Nephron progenitor cell (in vitro differentiated cells): Measurements from ENCODE around the gene ANK2.
A peak's percentile ranks its signal among the peaks of the same experiment; 100 is the strongest.

Experiments used
- DNase-seq: peaks from one replicate; pipeline ENCODE4 v3.0.0; 2021
- H3K27ac Mint-ChIP-seq: 2 replicates; pipeline ENCODE4 v1.8.0; 2021; ENCODE audit warnings: mild to moderate bottlenecking, moderate library complexity, mixed read lengths
- H3K27me3 Mint-ChIP-seq: 2 replicates; pipeline ENCODE4 v1.8.0; 2021; ENCODE audit warnings: mild to moderate bottlenecking, low read depth, mixed read lengths; ENCODE audit not compliant: poor library complexity
- H3K36me3 Mint-ChIP-seq: 2 replicates; pipeline ENCODE4 v1.8.0; 2021; ENCODE audit warnings: low read depth, mixed read lengths
- H3K4me1 Mint-ChIP-seq: 2 replicates; pipeline ENCODE4 v1.8.0; 2021; ENCODE audit warnings: mixed read lengths
- H3K4me3 Mint-ChIP-seq: 2 replicates; pipeline ENCODE4 v1.8.0; 2021; ENCODE audit warnings: mild to moderate bottlenecking, moderate library complexity, mixed read lengths
- H3K9me3 Mint-ChIP-seq: 2 replicates; pipeline ENCODE4 v1.8.0; 2021; ENCODE audit warnings: mild to moderate bottlenecking, moderate library complexity, mixed read lengths
- CTCF ChIP-seq: fragments of 200-600 bp; sonication (generic); IDR thresholded peaks from 2 replicates; pipeline ENCODE4 v1.5.0; 2021; ENCODE audit warnings: antibody characterized with exemption

ANK2 gene

GRCh38 chr4:113378836-113379235 is 329.4 kb downstream of the ANK2 start:
- no peak for TF ChIP-seq CTCF
- Mint-ChIP-seq H3K27me3 (no peaks in the 10 kb centered on the region), H3K9me3 (no peaks in the 10 kb centered on the region), H3K36me3 (peaks cover 24% of the 10 kb centered on the region), H3K4me3 (no peak overlapping the region), H3K4me1 (no peaks in the 10 kb centered on the region), H3K27ac (no peak overlapping the region)
- no peak for DNase-seq

GRCh38 chr4:113382704-113383103 is 333.3 kb downstream of the ANK2 start:
- Mint-ChIP-seq H3K9me3 (peaks cover 4% of the 10 kb centered on the region), H3K27me3 (no peaks in the 10 kb centered on the region), H3K27ac (peak overlapping the region; percentile 14), H3K36me3 (peaks cover 13% of the 10 kb centered on the region), H3K4me1 (no peaks in the 10 kb centered on the region), H3K4me3 (no peak overlapping the region)
- TF ChIP-seq CTCF = no peak
- DNase-seq = no peak

GRCh38 chr4:113383111-113383785 is 333.8 kb downstream of the ANK2 start:
- Mint-ChIP-seq H3K36me3 (peaks cover 13% of the 10 kb centered on the region), H3K4me1 (no peaks in the 10 kb centered on the region), H3K4me3 (no peak overlapping the region), H3K27ac (no peak overlapping the region), H3K27me3 (no peaks in the 10 kb centered on the region), H3K9me3 (peaks cover 4% of the 10 kb centered on the region)
- DNase-seq = no peak
- TF ChIP-seq CTCF = no peak

GRCh38 chr4:113384600-113384999 is 335.1 kb downstream of the ANK2 start:
- no peaks in the 10 kb centered on the region for H3K27me3 Mint-ChIP-seq
- TF ChIP-seq CTCF = no peak
- no peak for DNase-seq
- H3K4me3 Mint-ChIP-seq = no peak overlapping the region
- peaks cover 8% of the 10 kb centered on the region for H3K9me3 Mint-ChIP-seq
- no peak overlapping the region for H3K27ac Mint-ChIP-seq
- H3K4me1 Mint-ChIP-seq = no peaks in the 10 kb centered on the region
- H3K36me3 Mint-ChIP-seq = peaks cover 9% of the 10 kb centered on the region

GRCh38 chr4:113385281-113385899 is 335.9 kb downstream of the ANK2 start:
- H3K27ac Mint-ChIP-seq = no peak overlapping the region
- H3K27me3 Mint-ChIP-seq = no peaks in the 10 kb centered on the region
- no peaks in the 10 kb centered on the region for H3K4me1 Mint-ChIP-seq
- no peak for DNase-seq
- peaks cover 7% of the 10 kb centered on the region for H3K36me3 Mint-ChIP-seq
- no peak overlapping the region for H3K4me3 Mint-ChIP-seq
- TF ChIP-seq CTCF = no peak
- H3K9me3 Mint-ChIP-seq = peaks cover 10% of the 10 kb centered on the region

GRCh38 chr4:113389160-113389559 is 339.7 kb downstream of the ANK2 start:
- TF ChIP-seq CTCF = no peak
- no peaks in the 10 kb centered on the region for H3K36me3 Mint-ChIP-seq
- H3K4me1 Mint-ChIP-seq = no peaks in the 10 kb centered on the region
- H3K9me3 Mint-ChIP-seq = peaks cover 10% of the 10 kb centered on the region
- H3K4me3 Mint-ChIP-seq = no peak overlapping the region
- H3K27me3 Mint-ChIP-seq = no peaks in the 10 kb centered on the region
- no peak for DNase-seq
- no peak overlapping the region for H3K27ac Mint-ChIP-seq
